ENCODE measurements around the gene SHISA9.

DNA sequence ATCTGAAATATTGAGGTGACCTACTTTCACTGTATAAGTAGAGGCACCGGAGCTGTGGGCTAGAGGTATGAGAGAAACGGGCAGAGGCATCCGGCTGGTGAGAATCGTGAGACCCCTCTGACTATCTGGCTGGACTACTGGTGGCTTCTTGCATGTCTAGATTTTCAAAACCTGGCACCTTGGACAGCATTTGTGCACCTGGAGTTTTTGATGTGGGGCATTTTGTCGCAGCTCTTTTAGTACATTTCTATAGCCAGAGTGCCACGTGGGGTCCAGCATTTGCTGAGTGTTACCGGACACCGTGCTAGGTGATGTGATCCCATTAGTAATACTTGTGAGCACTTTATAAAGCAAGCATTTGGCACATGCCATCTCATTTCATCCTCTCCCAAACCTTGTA is 32.6 kb upstream of the SHISA9 start:
- TF ChIP-seq FOXS1 (CRISPR knock-in tag; IDR thresholded peaks at IDR 0.05) (no peak), HDAC2 (IDR thresholded peaks at IDR 0.05) (no peak), ZFP36 (IDR thresholded peaks at IDR 0.05; ENCODE audit: borderline replicate concordance, partially characterized antibody) (no peak), TP53 (CRISPR knock-in tag; IDR thresholded peaks at IDR 0.05) (no peak), POLR2A (IDR thresholded peaks at IDR 0.05; ENCODE audit: low read length) (no peak), RAD21 (conservative IDR thresholded peaks at IDR 0.05 in 1 of 2, IDR thresholded peaks at IDR 0.05 in 1 of 2) (no peak), MYC (IDR thresholded peaks at IDR 0.05; ENCODE audit: borderline replicate concordance, low read length) (no peak), RFX5 (IDR thresholded peaks at IDR 0.05) (no peak)
- TF ChIP-seq, protein P1, sequence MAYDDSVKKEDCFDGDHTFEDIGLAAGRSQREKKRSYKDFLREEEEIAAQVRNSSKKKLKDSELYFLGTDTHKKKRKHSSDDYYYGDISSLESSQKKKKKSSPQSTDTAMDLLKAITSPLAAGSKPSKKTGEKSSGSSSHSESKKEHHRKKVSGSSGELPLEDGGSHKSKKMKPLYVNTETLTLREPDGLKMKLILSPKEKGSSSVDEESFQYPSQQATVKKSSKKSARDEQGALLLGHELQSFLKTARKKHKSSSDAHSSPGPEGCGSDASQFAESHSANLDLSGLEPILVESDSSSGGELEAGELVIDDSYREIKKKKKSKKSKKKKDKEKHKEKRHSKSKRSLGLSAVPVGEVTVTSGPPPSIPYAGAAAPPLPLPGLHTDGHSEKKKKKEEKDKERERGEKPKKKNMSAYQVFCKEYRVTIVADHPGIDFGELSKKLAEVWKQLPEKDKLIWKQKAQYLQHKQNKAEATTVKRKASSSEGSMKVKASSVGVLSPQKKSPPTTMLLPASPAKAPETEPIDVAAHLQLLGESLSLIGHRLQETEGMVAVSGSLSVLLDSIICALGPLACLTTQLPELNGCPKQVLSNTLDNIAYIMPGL (CRISPR knock-in tag; IDR thresholded peaks at IDR 0.05; ENCODE audit: borderline replicate concordance) = no peak
- TF ChIP-seq, protein P2, sequence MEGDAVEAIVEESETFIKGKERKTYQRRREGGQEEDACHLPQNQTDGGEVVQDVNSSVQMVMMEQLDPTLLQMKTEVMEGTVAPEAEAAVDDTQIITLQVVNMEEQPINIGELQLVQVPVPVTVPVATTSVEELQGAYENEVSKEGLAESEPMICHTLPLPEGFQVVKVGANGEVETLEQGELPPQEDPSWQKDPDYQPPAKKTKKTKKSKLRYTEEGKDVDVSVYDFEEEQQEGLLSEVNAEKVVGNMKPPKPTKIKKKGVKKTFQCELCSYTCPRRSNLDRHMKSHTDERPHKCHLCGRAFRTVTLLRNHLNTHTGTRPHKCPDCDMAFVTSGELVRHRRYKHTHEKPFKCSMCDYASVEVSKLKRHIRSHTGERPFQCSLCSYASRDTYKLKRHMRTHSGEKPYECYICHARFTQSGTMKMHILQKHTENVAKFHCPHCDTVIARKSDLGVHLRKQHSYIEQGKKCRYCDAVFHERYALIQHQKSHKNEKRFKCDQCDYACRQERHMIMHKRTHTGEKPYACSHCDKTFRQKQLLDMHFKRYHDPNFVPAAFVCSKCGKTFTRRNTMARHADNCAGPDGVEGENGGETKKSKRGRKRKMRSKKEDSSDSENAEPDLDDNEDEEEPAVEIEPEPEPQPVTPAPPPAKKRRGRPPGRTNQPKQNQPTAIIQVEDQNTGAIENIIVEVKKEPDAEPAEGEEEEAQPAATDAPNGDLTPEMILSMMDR (IDR thresholded peaks at IDR 0.05) = no peak
- TF ChIP-seq, protein P3, sequence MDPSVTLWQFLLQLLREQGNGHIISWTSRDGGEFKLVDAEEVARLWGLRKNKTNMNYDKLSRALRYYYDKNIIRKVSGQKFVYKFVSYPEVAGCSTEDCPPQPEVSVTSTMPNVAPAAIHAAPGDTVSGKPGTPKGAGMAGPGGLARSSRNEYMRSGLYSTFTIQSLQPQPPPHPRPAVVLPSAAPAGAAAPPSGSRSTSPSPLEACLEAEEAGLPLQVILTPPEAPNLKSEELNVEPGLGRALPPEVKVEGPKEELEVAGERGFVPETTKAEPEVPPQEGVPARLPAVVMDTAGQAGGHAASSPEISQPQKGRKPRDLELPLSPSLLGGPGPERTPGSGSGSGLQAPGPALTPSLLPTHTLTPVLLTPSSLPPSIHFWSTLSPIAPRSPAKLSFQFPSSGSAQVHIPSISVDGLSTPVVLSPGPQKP (IDR thresholded peaks at IDR 0.05; ENCODE audit: low read depth, low read length) = no peak
- TF ChIP-seq, protein P4, sequence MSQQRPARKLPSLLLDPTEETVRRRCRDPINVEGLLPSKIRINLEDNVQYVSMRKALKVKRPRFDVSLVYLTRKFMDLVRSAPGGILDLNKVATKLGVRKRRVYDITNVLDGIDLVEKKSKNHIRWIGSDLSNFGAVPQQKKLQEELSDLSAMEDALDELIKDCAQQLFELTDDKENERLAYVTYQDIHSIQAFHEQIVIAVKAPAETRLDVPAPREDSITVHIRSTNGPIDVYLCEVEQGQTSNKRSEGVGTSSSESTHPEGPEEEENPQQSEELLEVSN (IDR thresholded peaks at IDR 0.05; ENCODE audit: borderline replicate concordance, low read depth) = no peak

Data from A549 (cell line).